Measurements from ENCODE around the gene ADORA2A.

The ADORA2A gene

DNA sequence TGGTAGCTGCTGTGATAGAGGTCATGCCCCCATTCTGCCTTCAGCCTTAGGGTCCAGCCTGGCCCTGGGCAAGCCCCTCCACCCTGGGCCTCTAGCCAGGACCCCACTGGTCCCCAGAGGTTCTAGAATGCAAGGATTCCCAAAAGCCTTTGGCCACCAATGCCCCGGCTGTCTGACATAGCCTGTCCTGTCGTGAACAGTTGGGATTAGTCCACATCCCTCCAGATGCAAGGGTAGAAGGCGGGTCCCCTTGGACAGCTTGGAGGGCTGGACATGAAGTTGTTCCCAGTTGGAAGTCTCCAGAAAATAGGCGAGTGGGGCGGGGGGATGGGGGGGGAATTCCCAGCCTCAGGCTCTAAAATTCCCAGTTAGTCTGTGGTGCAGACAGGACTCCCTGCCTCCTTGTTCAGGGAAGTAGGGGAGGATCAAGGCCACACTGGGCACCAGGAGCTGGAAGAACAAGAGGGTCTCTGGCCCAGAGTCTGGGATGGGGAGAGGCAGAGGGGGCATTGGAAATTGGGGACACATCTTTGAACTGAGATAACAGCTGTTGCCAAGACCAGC, 5.2 kb upstream of the ADORA2A start:
- TF ChIP-seq, protein P1, sequence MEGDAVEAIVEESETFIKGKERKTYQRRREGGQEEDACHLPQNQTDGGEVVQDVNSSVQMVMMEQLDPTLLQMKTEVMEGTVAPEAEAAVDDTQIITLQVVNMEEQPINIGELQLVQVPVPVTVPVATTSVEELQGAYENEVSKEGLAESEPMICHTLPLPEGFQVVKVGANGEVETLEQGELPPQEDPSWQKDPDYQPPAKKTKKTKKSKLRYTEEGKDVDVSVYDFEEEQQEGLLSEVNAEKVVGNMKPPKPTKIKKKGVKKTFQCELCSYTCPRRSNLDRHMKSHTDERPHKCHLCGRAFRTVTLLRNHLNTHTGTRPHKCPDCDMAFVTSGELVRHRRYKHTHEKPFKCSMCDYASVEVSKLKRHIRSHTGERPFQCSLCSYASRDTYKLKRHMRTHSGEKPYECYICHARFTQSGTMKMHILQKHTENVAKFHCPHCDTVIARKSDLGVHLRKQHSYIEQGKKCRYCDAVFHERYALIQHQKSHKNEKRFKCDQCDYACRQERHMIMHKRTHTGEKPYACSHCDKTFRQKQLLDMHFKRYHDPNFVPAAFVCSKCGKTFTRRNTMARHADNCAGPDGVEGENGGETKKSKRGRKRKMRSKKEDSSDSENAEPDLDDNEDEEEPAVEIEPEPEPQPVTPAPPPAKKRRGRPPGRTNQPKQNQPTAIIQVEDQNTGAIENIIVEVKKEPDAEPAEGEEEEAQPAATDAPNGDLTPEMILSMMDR (IDR thresholded peaks at IDR 0.05; ENCODE audit: borderline replicate concordance, insufficient read depth, low read depth, low read length) = no peak
- H3K4me3 ChIP-seq (ENCODE audit: low read depth, low read length) = no peak overlapping the region

DNA sequence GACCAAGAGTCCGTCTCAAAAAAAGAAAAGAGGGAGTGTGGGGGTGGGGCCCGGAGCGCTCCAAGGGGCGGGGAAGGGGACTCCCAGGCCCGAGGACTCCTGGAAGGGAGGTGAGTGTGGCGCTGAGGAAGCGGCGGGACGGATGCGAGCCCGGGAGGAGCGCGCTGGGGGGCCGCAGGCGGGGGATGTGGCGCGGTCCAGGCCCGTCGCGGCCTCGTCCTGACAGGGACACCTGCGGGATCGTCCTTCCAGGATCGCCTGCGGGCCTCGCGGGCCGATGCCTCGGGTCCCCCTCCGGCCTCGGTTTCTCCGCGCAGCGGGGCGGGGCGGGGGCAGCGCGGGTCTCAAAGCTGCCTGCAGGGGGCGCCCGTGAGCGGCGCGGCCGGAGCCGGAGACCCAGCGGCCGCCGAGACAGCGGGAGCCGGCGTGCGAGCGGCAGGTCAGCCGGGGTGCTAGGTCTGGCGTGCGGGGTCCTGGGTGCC, 3.8 kb upstream of the ADORA2A start:
- H3K4me3 ChIP-seq (ENCODE audit: low read depth, low read length) = peak overlapping the region; percentile 76
- TF ChIP-seq, protein P1 (IDR thresholded peaks at IDR 0.05; ENCODE audit: borderline replicate concordance, insufficient read depth, low read depth, low read length) = peak; percentile 90

DNA sequence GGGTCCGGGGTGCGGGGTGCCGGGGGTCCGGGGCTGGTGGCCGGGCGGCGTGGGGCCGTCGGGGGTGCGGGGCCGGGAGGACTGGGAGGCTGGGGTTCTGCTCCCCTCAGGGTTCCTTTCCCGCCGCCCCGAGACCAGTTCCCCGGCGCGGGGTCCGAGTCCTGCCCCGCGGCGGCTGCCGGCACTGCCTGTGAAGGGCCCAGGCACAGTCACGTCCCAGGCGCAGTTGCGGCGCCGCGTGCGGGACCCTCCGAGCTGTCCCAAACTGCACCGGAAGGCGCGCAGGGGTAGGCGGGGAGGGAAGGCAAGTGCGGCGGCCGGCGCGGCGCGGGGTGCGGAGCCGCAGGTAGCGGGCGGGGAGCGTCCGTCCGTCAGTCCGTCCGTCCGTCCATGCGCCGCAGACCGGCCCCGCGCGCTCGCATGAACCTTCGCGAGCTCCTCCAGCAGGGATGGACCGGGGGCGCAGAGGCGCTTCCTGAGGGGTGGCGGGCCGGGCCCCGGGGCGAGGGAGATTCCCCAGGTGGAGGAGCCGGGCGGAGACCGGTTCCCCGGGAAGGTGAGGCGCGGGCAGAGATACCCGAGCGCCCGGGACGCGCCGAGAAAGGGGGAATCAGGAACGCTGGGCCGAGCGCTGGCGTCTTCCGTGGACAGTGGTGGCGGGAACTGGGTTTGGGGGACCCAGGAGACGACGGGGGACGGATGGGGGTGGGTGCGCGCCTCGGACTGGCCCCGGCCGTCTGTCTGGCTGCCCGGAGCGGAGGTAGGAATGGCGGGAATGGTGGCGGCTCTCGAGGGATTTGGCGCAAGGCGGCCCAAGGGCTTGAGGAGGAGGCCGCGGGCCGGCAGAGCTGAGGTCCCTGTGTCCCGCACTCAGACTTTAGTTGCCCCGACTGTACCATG, 3.1 kb upstream of the ADORA2A start:
- TF ChIP-seq, protein P1 (IDR thresholded peaks at IDR 0.05; ENCODE audit: borderline replicate concordance, insufficient read depth, low read depth, low read length) = no peak
- H3K4me3 ChIP-seq (ENCODE audit: low read depth, low read length) = peak overlapping the region; percentile 76

DNA sequence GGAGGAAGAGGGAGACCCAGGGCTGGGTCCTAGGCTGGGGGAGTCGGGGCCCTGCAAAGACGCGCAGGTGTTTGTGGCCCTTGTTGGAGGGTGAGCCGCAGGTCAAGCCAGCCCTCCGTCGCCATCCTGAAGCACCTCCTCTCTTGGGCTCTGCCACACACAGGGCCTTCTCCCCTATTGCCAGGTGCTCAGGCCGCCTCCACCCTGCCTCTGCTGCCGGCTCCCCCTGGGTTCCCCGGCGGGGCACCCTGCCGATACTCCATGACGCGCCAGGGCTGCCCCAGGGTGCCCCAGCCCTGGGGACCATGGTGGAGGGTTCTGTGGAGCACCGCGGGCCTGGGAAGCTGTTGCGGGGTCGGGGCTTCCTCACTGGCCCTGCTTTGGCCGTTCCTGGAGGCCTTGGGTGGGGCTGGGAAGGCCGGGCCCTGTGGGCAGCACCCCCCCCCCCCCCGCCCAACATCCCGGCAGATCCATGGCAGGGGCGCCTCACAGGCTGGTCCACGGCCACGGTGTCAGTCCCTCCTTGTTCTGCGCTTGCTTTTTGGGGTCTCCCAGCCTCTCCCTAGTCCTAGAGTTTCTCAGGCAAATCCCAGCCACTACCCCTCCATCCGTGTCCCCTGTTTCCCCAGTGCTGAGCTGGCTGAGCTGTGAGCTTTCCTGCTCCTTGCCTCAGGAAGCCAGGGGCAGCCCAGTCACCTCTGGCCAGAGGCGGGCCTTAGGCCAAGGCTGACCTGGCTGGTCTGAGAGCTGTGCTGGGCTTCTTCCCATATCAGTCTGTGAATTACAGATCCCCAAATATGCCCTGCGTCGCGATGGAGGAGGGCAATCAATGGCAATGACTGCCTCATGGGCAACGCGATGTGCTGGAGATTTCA, 2.3 kb upstream of the ADORA2A start:
- peak overlapping the region; percentile 76 for H3K4me3 ChIP-seq (ENCODE audit: low read depth, low read length)

DNA sequence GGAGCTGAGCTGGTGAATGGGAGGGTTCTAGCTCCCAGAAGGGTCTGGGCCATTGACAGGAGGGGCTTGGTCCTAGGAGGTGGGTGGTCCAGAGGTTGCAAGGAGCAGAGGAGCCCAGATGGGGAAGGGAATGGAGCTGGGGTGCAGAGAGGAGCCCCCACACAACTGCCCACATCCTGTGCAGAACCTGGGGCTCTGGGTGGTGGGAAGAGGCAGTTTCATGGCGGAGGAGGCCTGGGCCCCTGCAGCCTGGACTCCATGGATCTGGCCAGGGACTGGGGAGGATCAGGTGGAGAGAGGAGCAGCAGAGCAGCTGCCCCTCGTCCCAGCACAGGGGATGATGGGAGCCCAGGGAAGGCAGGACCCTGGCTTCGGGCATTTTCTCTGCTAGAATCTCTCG, 963 bp upstream of the ADORA2A start:
- no peak overlapping the region for H3K4me3 ChIP-seq (ENCODE audit: low read depth, low read length)
- TF ChIP-seq, protein P1 (IDR thresholded peaks at IDR 0.05; ENCODE audit: borderline replicate concordance, insufficient read depth, low read depth, low read length) = no peak

More for the DNA sequence above, 2.3 kb upstream of the ADORA2A start:
- TF ChIP-seq, protein P1 (IDR thresholded peaks at IDR 0.05; ENCODE audit: borderline replicate concordance, insufficient read depth, low read depth, low read length) = no peak

DNA sequence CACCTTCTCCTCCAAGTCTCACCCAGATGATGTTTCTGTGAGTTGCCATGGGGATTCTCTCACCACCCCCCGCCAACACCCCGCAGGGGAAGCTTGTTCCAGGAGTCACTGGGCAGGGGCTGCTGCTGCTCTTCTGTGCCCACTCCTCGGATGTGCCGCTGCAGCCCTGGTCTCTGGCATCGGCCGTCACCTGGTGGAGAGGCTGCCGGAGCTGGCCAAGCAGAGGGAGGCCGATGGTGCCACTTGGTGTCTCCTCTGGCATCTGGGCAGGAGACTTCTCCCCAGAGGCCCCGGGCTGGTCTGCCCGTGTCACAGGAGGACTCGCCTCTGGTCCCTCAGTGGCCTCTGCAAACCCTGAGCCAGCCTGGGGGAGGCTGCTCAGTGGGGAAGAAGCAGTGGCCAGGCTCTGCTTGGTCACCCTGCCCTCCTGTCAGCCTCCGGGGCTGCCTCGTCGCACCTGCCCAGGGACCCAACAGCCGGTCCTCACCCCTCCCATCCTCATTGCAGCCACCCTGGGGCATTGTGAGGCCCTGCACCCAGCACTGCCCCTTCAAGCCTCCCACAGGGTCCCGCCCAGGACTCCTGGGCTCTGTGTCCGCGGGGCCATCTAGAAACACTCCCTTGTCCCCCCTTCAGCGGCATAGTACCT, 424 bp upstream of the ADORA2A start:
- peak overlapping the region; percentile 68 for H3K4me3 ChIP-seq (ENCODE audit: low read depth, low read length)
- TF ChIP-seq, protein P1 (IDR thresholded peaks at IDR 0.05; ENCODE audit: borderline replicate concordance, insufficient read depth, low read depth, low read length) = no peak

Data from GM12875 (cell line).